PC-3 (cell line): ENCODE results near the gene SYNE1. TPM values are rescaled to one million over a fixed set of nuclear protein-coding genes. Genes with fewer than 3 reads are reported as not detected.

Source experiments
- ATAC-seq: fragments of 200-7000 bp; cut with Tn5 transposase; 2 replicates; pipeline ENCODE4 v1.9.1; 2020; ENCODE audit warnings: mild to moderate bottlenecking, moderate library complexity
- BruUV-seq: library from RNA; stranded (reverse); fragments of 400-500 nt; replicated peaks from 2 replicates; lab custom pipeline; 2021; lab: Mats Ljungman, UMichigan
- CTCF ChIA-PET: fragments of 300-600 bp; sonication (Branson Sonifier 250); formaldehyde crosslinking; loops from one replicate; lab custom pipeline; 2022; ENCODE audit warnings: antibody characterized with exemption; lab: Charles Lee
- POLR2A ChIA-PET: fragments of 300-600 bp; sonication (Branson Sonifier 250); formaldehyde crosslinking; loops from one replicate; lab custom pipeline; 2022; ENCODE audit warnings: antibody characterized with exemption; ENCODE audit not compliant: unreplicated experiment; lab: Charles Lee
- DNase-seq: peaks from one replicate; pipeline ENCODE4 v3.0.0-alpha.2; 2015
- H2AFZ ChIP-seq: fragments of 300-600 bp; sonication (generic); 2 replicates; pipeline ENCODE4 v1.6.0; 2016; ENCODE audit warnings: antibody characterized with exemption, low read length
- H3F3A ChIP-seq: fragments of 300-600 bp; sonication (generic); one replicate; pipeline ENCODE4 v1.6.0; 2017; ENCODE audit warnings: antibody characterized with exemption, low read length, control low read depth, mild to moderate bottlenecking; ENCODE audit not compliant: unreplicated experiment
- H3K27ac ChIP-seq: fragments of 300-600 bp; sonication (generic); 2 replicates; pipeline ENCODE4 v1.5.1; 2016; ENCODE audit warnings: mild to moderate bottlenecking, low read length
- H3K27me3 ChIP-seq: fragments of 300-600 bp; sonication (generic); 2 replicates; pipeline ENCODE4 v1.6.1; 2016; ENCODE audit warnings: low read length, mixed read lengths
- H3K36me3 ChIP-seq: fragments of 300-600 bp; sonication (generic); 2 replicates; pipeline ENCODE4 v1.6.1; 2016; ENCODE audit warnings: low read depth, mixed run types, low read length, mixed read lengths
- H3K4me1 ChIP-seq: fragments of 300-600 bp; sonication (generic); 2 replicates; pipeline ENCODE4 v1.5.1; 2016; ENCODE audit warnings: low read length; ENCODE audit not compliant: insufficient read depth
- H3K4me2 ChIP-seq: fragments of 300-600 bp; sonication (generic); 2 replicates; pipeline ENCODE4 v1.6.0; 2016; ENCODE audit warnings: low read length
- H3K4me3 ChIP-seq: fragments of 300-600 bp; sonication (generic); 2 replicates; pipeline ENCODE4 v1.5.1; 2016; ENCODE audit warnings: mild to moderate bottlenecking, low read length, mixed read lengths
- H3K79me2 ChIP-seq: fragments of 300-600 bp; sonication (generic); 2 replicates; pipeline ENCODE4 v1.6.1; 2017; ENCODE audit warnings: low read length, mixed read lengths
- H3K9ac ChIP-seq: fragments of 300-600 bp; sonication (generic); 2 replicates; pipeline ENCODE4 v1.6.0; 2016; ENCODE audit warnings: mild to moderate bottlenecking, low read length
- H3K9me2 ChIP-seq: fragments of 300-600 bp; sonication (generic); replicated peaks from 2 replicates; pipeline ENCODE4 v1.6.1; 2016; ENCODE audit warnings: mixed run types, low read length, mixed read lengths
- H3K9me3 ChIP-seq: fragments of 300-600 bp; sonication (generic); 2 replicates; pipeline ENCODE4 v1.6.1; 2016; ENCODE audit warnings: low read length, mixed read lengths
- H4K20me1 ChIP-seq: fragments of 300-600 bp; sonication (generic); 2 replicates; pipeline ENCODE4 v1.6.1; 2016; ENCODE audit warnings: low read length, mixed read lengths
- EZH2 ChIP-seq: fragments of 300-600 bp; sonication (generic); IDR thresholded peaks from one replicate; pipeline ENCODE4 v1.6.1; 2017; ENCODE audit warnings: antibody characterized with exemption, mild to moderate bottlenecking, low read length; ENCODE audit not compliant: unreplicated experiment
- EZH2phosphoT487 ChIP-seq: fragments of 300-600 bp; sonication (generic); IDR thresholded peaks from 2 replicates; pipeline ENCODE4 v1.6.1; 2018; ENCODE audit warnings: mild to moderate bottlenecking, antibody characterized with exemption, low read length, borderline replicate concordance
- intact Hi-C: fragments of 100-400 bp; cut with micrococcal nuclease; formaldehyde crosslinking; loops from 2 replicates; pipeline ENCODE4 v1.9.0; 2023
- total RNA-seq: library from RNA; depleted of rRNA; stranded (reverse); fragments of >200 nt; gene quantifications from 2 replicates; pipeline ENCODE4 v1.2.3, GENCODE V29; 2014
- TF ChIP-seq, protein P1 (sequence below): fragments of 300-600 bp; sonication (generic); conservative IDR thresholded peaks from 2 replicates; pipeline ENCODE4 v1.5.1; 2017; ENCODE audit warnings: antibody characterized with exemption, low read depth, mild to moderate bottlenecking, low read length

The SYNE1 gene
- total RNA-seq, 1 experiment from 2014 or later, result 16.7 TPM

DNA sequence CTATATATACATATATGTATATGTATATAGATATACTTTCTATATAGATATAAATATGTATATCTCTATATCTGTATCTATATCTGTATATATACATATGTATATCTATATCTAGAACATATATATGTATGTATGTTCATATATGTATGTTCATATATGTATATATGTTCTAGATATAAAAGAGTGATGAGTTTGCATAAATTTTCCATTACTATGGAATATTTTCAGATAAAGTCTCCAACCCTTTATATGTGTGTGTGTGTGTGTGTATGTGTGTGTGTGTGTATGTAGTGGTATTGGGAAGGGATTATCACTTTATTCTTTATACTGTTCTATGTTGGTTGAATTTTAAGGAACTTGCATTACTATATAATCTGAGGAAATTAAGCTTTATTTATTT lies 33.3 kb downstream of the SYNE1 start:
- ChIA-PET CTCF (no interaction called here), POLR2A (no interaction called here)
- no TSS peak for BruUV-seq
- no peaks in the 10 kb centered on the region for H3K36me3 ChIP-seq
- no peak for ATAC-seq
- intact Hi-C loops, result no loop called here
- H3F3A ChIP-seq, result no peaks in the 10 kb centered on the region
- no peak for DNase-seq
- H3K9ac ChIP-seq, result no peak overlapping the region
- no peaks in the 10 kb centered on the region for H3K9me2 ChIP-seq
- peaks cover 34% of the 10 kb centered on the region for H3K27me3 ChIP-seq
- no peak overlapping the region for H3K27ac ChIP-seq
- H3K79me2 ChIP-seq, result no peaks in the 10 kb centered on the region
- no peak overlapping the region for H2AFZ ChIP-seq
- no peak overlapping the region for H3K4me3 ChIP-seq
- H4K20me1 ChIP-seq, result no peaks in the 10 kb centered on the region
- H3K4me2 ChIP-seq, result no peak overlapping the region
- H3K4me1 ChIP-seq, result no peaks in the 10 kb centered on the region
- H3K9me3 ChIP-seq, result no peaks in the 10 kb centered on the region
- TF ChIP-seq, protein P1, sequence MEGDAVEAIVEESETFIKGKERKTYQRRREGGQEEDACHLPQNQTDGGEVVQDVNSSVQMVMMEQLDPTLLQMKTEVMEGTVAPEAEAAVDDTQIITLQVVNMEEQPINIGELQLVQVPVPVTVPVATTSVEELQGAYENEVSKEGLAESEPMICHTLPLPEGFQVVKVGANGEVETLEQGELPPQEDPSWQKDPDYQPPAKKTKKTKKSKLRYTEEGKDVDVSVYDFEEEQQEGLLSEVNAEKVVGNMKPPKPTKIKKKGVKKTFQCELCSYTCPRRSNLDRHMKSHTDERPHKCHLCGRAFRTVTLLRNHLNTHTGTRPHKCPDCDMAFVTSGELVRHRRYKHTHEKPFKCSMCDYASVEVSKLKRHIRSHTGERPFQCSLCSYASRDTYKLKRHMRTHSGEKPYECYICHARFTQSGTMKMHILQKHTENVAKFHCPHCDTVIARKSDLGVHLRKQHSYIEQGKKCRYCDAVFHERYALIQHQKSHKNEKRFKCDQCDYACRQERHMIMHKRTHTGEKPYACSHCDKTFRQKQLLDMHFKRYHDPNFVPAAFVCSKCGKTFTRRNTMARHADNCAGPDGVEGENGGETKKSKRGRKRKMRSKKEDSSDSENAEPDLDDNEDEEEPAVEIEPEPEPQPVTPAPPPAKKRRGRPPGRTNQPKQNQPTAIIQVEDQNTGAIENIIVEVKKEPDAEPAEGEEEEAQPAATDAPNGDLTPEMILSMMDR, result no peak
- TF ChIP-seq EZH2phosphoT487 (no peak), EZH2 (no peak)

DNA sequence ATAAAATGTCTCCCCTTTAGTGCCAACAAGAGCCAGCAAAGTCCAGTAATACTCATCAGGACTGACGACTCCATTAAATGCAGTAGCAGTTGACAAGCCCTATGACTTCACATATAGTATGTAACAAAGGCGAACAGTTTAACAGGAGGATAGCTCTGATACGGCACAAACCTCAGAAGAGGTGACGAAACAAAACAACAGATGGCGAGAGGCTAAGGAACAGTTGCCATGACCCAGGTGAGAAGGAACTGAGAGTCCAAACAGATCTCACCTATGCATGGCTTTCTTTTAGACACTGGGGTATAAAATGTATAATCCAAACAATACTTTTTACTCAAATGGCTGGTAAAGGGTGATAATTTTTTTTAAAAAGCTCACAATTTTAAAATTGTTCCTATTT lies 37.1 kb downstream of the SYNE1 start:
- BruUV-seq, result no TSS peak
- intact Hi-C loops, result no loop called here
- Histone ChIP-seq H3F3A (no peaks in the 10 kb centered on the region), H3K4me3 (no peak overlapping the region), H3K79me2 (no peaks in the 10 kb centered on the region), H3K9ac (no peak overlapping the region), H3K9me2 (no peaks in the 10 kb centered on the region), H3K9me3 (no peaks in the 10 kb centered on the region), H4K20me1 (no peaks in the 10 kb centered on the region), H3K4me2 (no peak overlapping the region), H3K4me1 (no peaks in the 10 kb centered on the region), H3K27ac (no peak overlapping the region), H3K27me3 (peaks cover 39% of the 10 kb centered on the region), H2AFZ (no peak overlapping the region), H3K36me3 (no peaks in the 10 kb centered on the region)
- ChIA-PET POLR2A (no interaction called here), CTCF (interaction anchor here (0.6 kb wide), 1 partner anchor 114 kb away, joined by 4 read pairs; no protein-coding TSS in a partner anchor)
- TF ChIP-seq EZH2phosphoT487, result no peak
- no peak for TF ChIP-seq EZH2
- TF ChIP-seq, protein P1, result no peak
- ATAC-seq (no peak), DNase-seq (no peak)

GRCh38 chr6:152598901-152599537 lies 38.1 kb downstream of the SYNE1 start:
- H3K4me2 ChIP-seq, result no peak overlapping the region
- H3K9me2 ChIP-seq, result no peaks in the 10 kb centered on the region
- H3K27me3 ChIP-seq, result peaks cover 41% of the 10 kb centered on the region
- ATAC-seq (no peak), DNase-seq (no peak)
- H3K9me3 ChIP-seq, result no peaks in the 10 kb centered on the region
- H3F3A ChIP-seq, result no peaks in the 10 kb centered on the region
- POLR2A ChIA-PET, result no interaction called here
- H2AFZ ChIP-seq, result no peak overlapping the region
- no peaks in the 10 kb centered on the region for H3K4me1 ChIP-seq
- H3K4me3 ChIP-seq, result no peak overlapping the region
- TF ChIP-seq EZH2phosphoT487 (no peak), EZH2 (no peak)
- TF ChIP-seq, protein P1, result no peak
- CTCF ChIA-PET, result no interaction called here
- no peaks in the 10 kb centered on the region for H3K79me2 ChIP-seq
- intact Hi-C loops, result no loop called here
- no peaks in the 10 kb centered on the region for H3K36me3 ChIP-seq
- H3K9ac ChIP-seq, result no peak overlapping the region
- H3K27ac ChIP-seq, result no peak overlapping the region
- H4K20me1 ChIP-seq, result no peaks in the 10 kb centered on the region
- no TSS peak for BruUV-seq
